Activated CD8-positive, alpha-beta T cell treated with anti-CD3 and anti-CD28 coated beads for 36 hours (primary cell): ENCODE measurements around the gene PTGES. TPM values are rescaled to one million over a fixed set of nuclear protein-coding genes. Genes with fewer than 3 reads are reported as not detected.
"Not testable (repeated sequence)": the region's sequence is repeated elsewhere in the genome, so short reads cannot be mapped to it uniquely, and the experiment has no call there.

ENCODE experiments used
- ATAC-seq: fragments of 200-7000 bp; cut with Tn5 transposase; one replicate; pipeline ENCODE4 v1.10.0; 2021; ENCODE audit warnings: mild to moderate bottlenecking, moderate library complexity
- CTCF ChIA-PET: fragments of 350-600 bp; sonication (Branson Sonifier 250); formaldehyde crosslinking; loops from one replicate; lab custom pipeline; 2021; ENCODE audit warnings: antibody characterized with exemption; lab: Charles Lee
- POLR2A ChIA-PET: fragments of 350-600 bp; sonication (Branson Sonifier 250); formaldehyde crosslinking; loops from one replicate; lab custom pipeline; 2021; ENCODE audit warnings: antibody characterized with exemption; lab: Charles Lee
- DNase-seq: peaks from one replicate; pipeline ENCODE4 v3.0.0-alpha.2; 2020
- H3K27ac Mint-ChIP-seq: one replicate; pipeline ENCODE4 v1.8.0; 2021; ENCODE audit warnings: mild to moderate bottlenecking, mixed read lengths
- H3K27me3 Mint-ChIP-seq: one replicate; pipeline ENCODE4 v1.8.0; 2021; ENCODE audit warnings: mixed read lengths
- H3K36me3 Mint-ChIP-seq: one replicate; pipeline ENCODE4 v1.8.0; 2021; ENCODE audit warnings: low read depth, mixed read lengths
- H3K4me1 Mint-ChIP-seq: one replicate; pipeline ENCODE4 v1.8.0; 2021; ENCODE audit warnings: low read depth, mixed read lengths
- H3K4me3 Mint-ChIP-seq: one replicate; pipeline ENCODE4 v1.8.0; 2021; ENCODE audit warnings: mild to moderate bottlenecking, moderate library complexity, mixed read lengths
- H3K9me3 Mint-ChIP-seq: one replicate; pipeline ENCODE4 v1.8.0; 2021; ENCODE audit warnings: mixed read lengths
- intact Hi-C: fragments of 100-400 bp; cut with micrococcal nuclease; formaldehyde crosslinking; loops from one replicate; pipeline ENCODE4 v1.10.0; 2022
- total RNA-seq, 2 experiments: library from RNA; stranded (reverse); gene quantifications; one replicate each; pipeline ENCODE4 v1.2.3, GENCODE V29; 2021
- TF ChIP-seq, protein P1 (sequence below): fragments of 200-600 bp; IDR thresholded peaks from one replicate; pipeline ENCODE4 v1.8.0; 2022; ENCODE audit warnings: antibody characterized with exemption, mild to moderate bottlenecking

PTGES gene
- total RNA-seq, 2 experiments from 2014 or later = 0.20 to 0.56 TPM

DNA sequence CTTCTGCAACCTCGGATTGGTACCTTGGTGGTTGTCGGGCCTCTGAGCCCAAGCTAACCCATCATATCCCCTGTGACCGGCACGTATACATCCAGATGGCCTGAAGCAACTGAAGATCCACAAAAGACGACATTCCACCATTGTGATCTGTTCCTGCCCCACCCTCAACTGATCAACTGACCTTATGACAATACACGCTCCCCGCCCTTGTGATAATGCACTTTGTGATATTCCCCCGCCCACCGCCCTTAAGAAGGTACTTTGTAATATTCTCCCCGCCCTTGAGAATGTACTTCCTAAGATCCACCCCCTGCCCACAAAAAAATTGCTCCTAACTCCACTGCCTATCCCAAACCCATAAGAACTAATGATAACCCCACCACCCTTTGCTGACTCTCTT is 33.6 kb upstream of the PTGES start:
- DNase-seq (no peak), ATAC-seq (no peak)
- intact Hi-C loops = loop anchor here (10.0 kb wide), 1 partner anchor 142 kb away; the partner anchor contains the start of gene ASB6
- CTCF ChIA-PET = interaction anchor here (0.9 to 9.0 kb wide), 6 partner anchors 36 to 655 kb away, joined by 3 to 82 read pairs (median 6); no protein-coding TSS in a partner anchor
- H3K27me3 Mint-ChIP-seq = no peaks in the 10 kb centered on the region
- peaks cover 9% of the 10 kb centered on the region for H3K4me1 Mint-ChIP-seq
- no peaks in the 10 kb centered on the region for H3K9me3 Mint-ChIP-seq
- no peaks in the 10 kb centered on the region for H3K36me3 Mint-ChIP-seq
- TF ChIP-seq, protein P1, sequence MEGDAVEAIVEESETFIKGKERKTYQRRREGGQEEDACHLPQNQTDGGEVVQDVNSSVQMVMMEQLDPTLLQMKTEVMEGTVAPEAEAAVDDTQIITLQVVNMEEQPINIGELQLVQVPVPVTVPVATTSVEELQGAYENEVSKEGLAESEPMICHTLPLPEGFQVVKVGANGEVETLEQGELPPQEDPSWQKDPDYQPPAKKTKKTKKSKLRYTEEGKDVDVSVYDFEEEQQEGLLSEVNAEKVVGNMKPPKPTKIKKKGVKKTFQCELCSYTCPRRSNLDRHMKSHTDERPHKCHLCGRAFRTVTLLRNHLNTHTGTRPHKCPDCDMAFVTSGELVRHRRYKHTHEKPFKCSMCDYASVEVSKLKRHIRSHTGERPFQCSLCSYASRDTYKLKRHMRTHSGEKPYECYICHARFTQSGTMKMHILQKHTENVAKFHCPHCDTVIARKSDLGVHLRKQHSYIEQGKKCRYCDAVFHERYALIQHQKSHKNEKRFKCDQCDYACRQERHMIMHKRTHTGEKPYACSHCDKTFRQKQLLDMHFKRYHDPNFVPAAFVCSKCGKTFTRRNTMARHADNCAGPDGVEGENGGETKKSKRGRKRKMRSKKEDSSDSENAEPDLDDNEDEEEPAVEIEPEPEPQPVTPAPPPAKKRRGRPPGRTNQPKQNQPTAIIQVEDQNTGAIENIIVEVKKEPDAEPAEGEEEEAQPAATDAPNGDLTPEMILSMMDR = no peak
- H3K27ac Mint-ChIP-seq = no peak overlapping the region
- POLR2A ChIA-PET = no interaction called here
- no peak overlapping the region for H3K4me3 Mint-ChIP-seq

DNA sequence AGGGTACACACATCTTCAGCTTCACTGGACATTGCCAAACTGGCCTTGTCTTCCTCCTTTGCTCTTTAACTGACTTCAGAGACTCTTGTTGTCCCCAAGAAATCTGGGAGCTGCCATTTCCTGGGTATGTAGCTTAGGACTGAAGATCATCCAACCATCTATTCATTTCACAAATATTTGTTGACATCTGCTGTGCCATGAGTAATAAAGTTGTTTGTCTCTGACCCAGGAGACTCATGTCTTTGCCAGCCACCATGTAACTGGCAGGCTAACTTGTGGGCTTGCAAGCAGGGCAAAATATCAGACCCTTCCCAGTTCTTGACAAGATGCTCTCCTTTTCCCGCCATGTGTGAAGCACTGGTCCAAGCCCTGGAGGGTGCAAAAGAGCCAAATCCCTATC is 33.0 kb upstream of the PTGES start:
- Mint-ChIP-seq H3K27ac (no peak overlapping the region), H3K4me3 (no peak overlapping the region), H3K9me3 (no peaks in the 10 kb centered on the region), H3K4me1 (peaks cover 9% of the 10 kb centered on the region), H3K27me3 (no peaks in the 10 kb centered on the region), H3K36me3 (no peaks in the 10 kb centered on the region)
- no peak for ATAC-seq
- TF ChIP-seq, protein P1 = no peak
- intact Hi-C loops = loop anchor here (2.0 to 10.0 kb wide), 2 partner anchors 49 to 141 kb away; partner anchors contain the start of gene ASB6
- ChIA-PET POLR2A (no interaction called here), CTCF (interaction anchor here (0.9 to 9.0 kb wide), 5 partner anchors 9 to 321 kb away, joined by 3 to 82 read pairs (median 6); no protein-coding TSS in a partner anchor)
- no peak for DNase-seq

GRCh38 chr9:129784970-129785369 is 32.1 kb upstream of the PTGES start:
- not testable (repeated sequence) for ATAC-seq, H3K27ac Mint-ChIP-seq, H3K4me3 Mint-ChIP-seq, H3K27me3 Mint-ChIP-seq, H3K4me1 Mint-ChIP-seq, H3K9me3 Mint-ChIP-seq, H3K36me3 Mint-ChIP-seq, DNase-seq
- intact Hi-C loops = loop anchor here (2.0 to 10.0 kb wide), 2 partner anchors 48 to 140 kb away; partner anchors contain the start of gene ASB6
- ChIA-PET POLR2A (interaction anchor here (0.7 kb wide), 1 partner anchor 9 kb away, joined by 3 read pairs; no protein-coding TSS in a partner anchor), CTCF (interaction anchor here (0.6 to 9.0 kb wide), 10 partner anchors 8 to 146 kb away, joined by 3 to 82 read pairs (median 6); no protein-coding TSS in a partner anchor)

DNA sequence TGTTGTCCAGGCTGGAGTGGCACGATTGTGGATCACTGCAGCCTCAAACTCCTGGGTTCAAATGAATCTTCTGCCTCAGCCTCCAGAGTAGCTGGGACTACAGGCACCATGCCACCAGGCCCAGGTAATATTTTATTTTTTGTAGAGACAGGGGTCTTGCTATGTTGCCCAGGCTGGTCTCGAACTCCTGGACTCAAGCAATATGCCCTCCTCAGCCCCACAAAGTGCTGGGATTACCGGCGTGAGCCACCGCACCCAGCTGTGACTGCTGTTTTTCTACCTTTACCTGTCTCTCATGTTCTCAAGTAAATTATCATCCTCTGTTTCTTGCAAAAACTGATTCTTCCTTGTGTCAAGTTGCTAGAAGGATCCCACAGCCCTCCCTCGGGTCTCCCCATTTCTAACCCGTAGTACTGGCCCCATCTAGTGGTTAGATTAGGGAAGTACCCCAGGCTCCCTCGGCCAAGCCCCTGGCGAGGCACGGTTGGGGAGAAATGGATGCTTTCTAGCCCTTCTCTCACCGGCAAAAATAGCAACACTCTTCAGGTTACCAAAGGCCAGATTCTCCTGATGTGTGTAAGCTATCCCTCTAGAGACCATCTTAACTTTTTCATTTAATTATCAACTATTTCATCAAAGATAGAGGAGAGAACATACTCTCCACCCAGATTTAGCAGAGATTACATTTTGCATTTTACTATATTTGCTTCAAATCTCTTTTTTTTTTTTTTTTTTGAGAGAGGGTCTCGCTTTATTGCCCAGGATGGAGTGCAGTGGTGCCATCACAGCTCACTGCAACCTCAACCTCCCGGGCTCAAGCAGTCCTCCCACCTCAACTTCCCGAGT is 30.9 kb upstream of the PTGES start:
- ATAC-seq (peak; percentile 99), DNase-seq (peak; percentile 79)
- H3K27me3 Mint-ChIP-seq = no peaks in the 10 kb centered on the region
- H3K9me3 Mint-ChIP-seq = no peaks in the 10 kb centered on the region
- H3K4me1 Mint-ChIP-seq = peaks cover 2% of the 10 kb centered on the region
- no peaks in the 10 kb centered on the region for H3K36me3 Mint-ChIP-seq
- H3K4me3 Mint-ChIP-seq = no peak overlapping the region
- POLR2A ChIA-PET = interaction anchor here (1.0 kb wide), 1 partner anchor 46 kb away, joined by 3 read pairs; no protein-coding TSS in a partner anchor
- TF ChIP-seq, protein P1 = peak; percentile 92
- intact Hi-C loops = loop anchor here (2.0 to 10.0 kb wide), 2 partner anchors 47 to 139 kb away; partner anchors contain the start of gene ASB6
- CTCF ChIA-PET = interaction anchor here (0.7 to 9.0 kb wide), 19 partner anchors 8 to 330 kb away, joined by 3 to 82 read pairs (median 4); partner anchors contain the start of gene PTGES
- no peak overlapping the region for H3K27ac Mint-ChIP-seq

- TF ChIP-seq, protein P1 = no peak
- ATAC-seq = no peak
- no peak overlapping the region for H3K27ac Mint-ChIP-seq
- intact Hi-C loops = loop anchor here (10.0 kb wide), 1 partner anchor 137 kb away; the partner anchor contains the start of gene ASB6
- peaks cover 11% of the 10 kb centered on the region for H3K4me1 Mint-ChIP-seq
- no peak overlapping the region for H3K4me3 Mint-ChIP-seq
- H3K27me3 Mint-ChIP-seq = peaks cover 1% of the 10 kb centered on the region
- ChIA-PET POLR2A (interaction anchor here (1.9 kb wide), 1 partner anchor 44 kb away, joined by 4 read pairs; no protein-coding TSS in a partner anchor), CTCF (interaction anchor here (0.8 to 9.0 kb wide), 8 partner anchors 9 to 650 kb away, joined by 3 to 82 read pairs (median 6); no protein-coding TSS in a partner anchor)
- no peaks in the 10 kb centered on the region for H3K9me3 Mint-ChIP-seq
- no peaks in the 10 kb centered on the region for H3K36me3 Mint-ChIP-seq
- no peak for DNase-seq
These were observed 29.1 kb upstream of the PTGES start for GRCh38 chr9:129781981-129782380.
